ENCODE measurements around the gene PNPLA1. TPM values are rescaled to one million over a fixed set of nuclear protein-coding genes. Genes with fewer than 3 reads are reported as not detected.

The PNPLA1 gene
- total RNA-seq, 1 experiment from 2014 or later, result 0.29 TPM

DNA sequence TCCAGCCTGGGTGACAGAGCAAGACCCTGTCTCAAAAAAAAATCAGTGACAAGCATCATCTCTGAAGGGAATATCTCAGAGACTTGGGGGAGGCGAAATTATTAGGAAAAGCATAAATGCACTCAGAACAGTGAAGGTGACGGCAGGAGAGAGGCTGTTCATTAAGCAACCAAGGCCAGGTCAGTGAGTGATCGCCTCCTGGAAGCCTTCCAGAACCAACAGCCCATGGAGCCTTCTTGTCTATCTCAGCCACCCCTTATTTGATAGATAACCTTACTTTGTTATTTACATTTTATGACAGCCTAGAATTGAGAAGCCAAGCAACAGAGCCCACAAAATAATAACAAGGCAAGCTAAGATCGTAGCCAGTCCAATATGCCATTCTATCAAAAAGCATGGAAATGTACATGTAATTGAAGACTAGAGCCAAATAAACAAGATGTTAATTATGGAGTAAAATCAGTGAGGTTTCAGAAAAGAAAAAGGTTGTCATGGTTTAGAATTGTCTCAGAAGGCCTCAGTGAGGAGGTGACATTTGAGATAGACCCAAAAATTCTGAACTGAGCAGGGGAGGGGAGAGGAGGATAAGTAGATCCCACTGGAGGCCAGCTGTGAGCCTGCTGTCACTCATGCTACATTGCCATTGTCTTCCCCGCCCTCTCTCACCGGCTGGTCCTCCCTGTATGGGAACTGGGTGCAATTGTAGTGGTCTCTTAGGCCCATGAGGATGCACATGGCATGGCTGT is 49.0 kb downstream of the PNPLA1 start:
- ChIA-PET POLR2A (ENCODE audit: unreplicated experiment) (no interaction called here), CTCF (interaction anchor here (0.6 kb wide), 1 partner anchor 14 kb away, joined by 3 read pairs; no protein-coding TSS in a partner anchor)
- Histone ChIP-seq H4K20me1 (ENCODE audit: low read length) (no peaks in the 10 kb centered on the region), H3K36me3 (ENCODE audit: low read depth, low read length) (no peaks in the 10 kb centered on the region), H2AFZ (ENCODE audit: low read length) (0 out of 2 replicates have a peak overlapping the region, but pooled peaks have one; percentile 9), H3F3A (ENCODE audit: low read length, unreplicated experiment) (no peaks in the 10 kb centered on the region), H3K4me2 (ENCODE audit: low read length) (no peak overlapping the region; the same call in 1 of the 2 replicates), H3K9me2 (replicated peaks; ENCODE audit: low read length) (no peaks in the 10 kb centered on the region), H3K4me3 (ENCODE audit: low read length) (no peak overlapping the region), H3K27me3 (ENCODE audit: low read length) (0 out of 2 replicates have a peak, but pooled peaks cover 9% of the 10 kb centered on the region), H3K4me1 (ENCODE audit: insufficient read depth, low read length) (no peaks in the 10 kb centered on the region), H3K9ac (ENCODE audit: low read length) (no peak overlapping the region), H3K9me3 (ENCODE audit: low read length) (no peaks in the 10 kb centered on the region), H3K79me2 (ENCODE audit: low read length) (no peaks in the 10 kb centered on the region), H3K27ac (ENCODE audit: low read length) (no peak overlapping the region)
- no peak for TF ChIP-seq EZH2phosphoT487 (IDR thresholded peaks at IDR 0.05; ENCODE audit: borderline replicate concordance, low read length)
- TF ChIP-seq, protein P1, sequence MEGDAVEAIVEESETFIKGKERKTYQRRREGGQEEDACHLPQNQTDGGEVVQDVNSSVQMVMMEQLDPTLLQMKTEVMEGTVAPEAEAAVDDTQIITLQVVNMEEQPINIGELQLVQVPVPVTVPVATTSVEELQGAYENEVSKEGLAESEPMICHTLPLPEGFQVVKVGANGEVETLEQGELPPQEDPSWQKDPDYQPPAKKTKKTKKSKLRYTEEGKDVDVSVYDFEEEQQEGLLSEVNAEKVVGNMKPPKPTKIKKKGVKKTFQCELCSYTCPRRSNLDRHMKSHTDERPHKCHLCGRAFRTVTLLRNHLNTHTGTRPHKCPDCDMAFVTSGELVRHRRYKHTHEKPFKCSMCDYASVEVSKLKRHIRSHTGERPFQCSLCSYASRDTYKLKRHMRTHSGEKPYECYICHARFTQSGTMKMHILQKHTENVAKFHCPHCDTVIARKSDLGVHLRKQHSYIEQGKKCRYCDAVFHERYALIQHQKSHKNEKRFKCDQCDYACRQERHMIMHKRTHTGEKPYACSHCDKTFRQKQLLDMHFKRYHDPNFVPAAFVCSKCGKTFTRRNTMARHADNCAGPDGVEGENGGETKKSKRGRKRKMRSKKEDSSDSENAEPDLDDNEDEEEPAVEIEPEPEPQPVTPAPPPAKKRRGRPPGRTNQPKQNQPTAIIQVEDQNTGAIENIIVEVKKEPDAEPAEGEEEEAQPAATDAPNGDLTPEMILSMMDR (conservative IDR thresholded peaks at IDR 0.05; ENCODE audit: low read depth, low read length), result no peak
- TF ChIP-seq EZH2 (IDR thresholded peaks at IDR 0.05; ENCODE audit: low read length, unreplicated experiment), result no peak
- no TSS peak for BruUV-seq (replicated peaks)
- no peak for DNase-seq
- ATAC-seq, result no peak; the same call in 1 of the 2 replicates
- intact Hi-C loops (cut with micrococcal nuclease), result no loop called here

DNA sequence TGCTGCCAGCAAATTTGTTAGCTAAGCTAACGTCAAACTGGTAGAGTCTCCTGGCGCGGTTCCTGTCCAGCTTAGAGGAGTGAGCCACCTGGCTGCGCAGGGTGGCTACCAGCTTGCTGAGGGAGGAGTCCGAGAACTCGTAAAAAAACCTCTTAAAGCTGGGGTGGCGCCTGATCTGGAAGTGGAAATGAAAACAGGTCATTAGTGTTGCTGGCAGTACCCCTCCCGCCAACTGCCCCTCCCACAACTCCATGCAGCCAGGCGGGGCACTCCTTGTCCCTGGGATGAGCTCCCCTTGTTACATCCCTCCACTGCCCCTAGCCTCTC is 49.5 kb downstream of the PNPLA1 start:
- Histone ChIP-seq H3K9ac (ENCODE audit: low read length) (no peak overlapping the region), H3F3A (ENCODE audit: low read length, unreplicated experiment) (no peaks in the 10 kb centered on the region), H3K27ac (ENCODE audit: low read length) (no peak overlapping the region), H3K4me2 (ENCODE audit: low read length) (no peak overlapping the region; the same call in 1 of the 2 replicates), H2AFZ (ENCODE audit: low read length) (0 out of 2 replicates have a peak overlapping the region, but pooled peaks have one; percentile 9), H3K4me3 (ENCODE audit: low read length) (no peak overlapping the region), H3K9me3 (ENCODE audit: low read length) (no peaks in the 10 kb centered on the region), H4K20me1 (ENCODE audit: low read length) (no peaks in the 10 kb centered on the region), H3K36me3 (ENCODE audit: low read depth, low read length) (no peaks in the 10 kb centered on the region), H3K79me2 (ENCODE audit: low read length) (no peaks in the 10 kb centered on the region), H3K27me3 (ENCODE audit: low read length) (0 out of 2 replicates have a peak, but pooled peaks cover 9% of the 10 kb centered on the region), H3K4me1 (ENCODE audit: insufficient read depth, low read length) (no peaks in the 10 kb centered on the region), H3K9me2 (replicated peaks; ENCODE audit: low read length) (no peaks in the 10 kb centered on the region)
- TF ChIP-seq, protein P1 (conservative IDR thresholded peaks at IDR 0.05; ENCODE audit: low read depth, low read length), result no peak
- CTCF ChIA-PET, result no interaction called here
- BruUV-seq (replicated peaks), result no TSS peak
- intact Hi-C loops (cut with micrococcal nuclease), result no loop called here
- DNase-seq (peak; percentile 22), ATAC-seq (peak; percentile 45)
- POLR2A ChIA-PET (ENCODE audit: unreplicated experiment), result no interaction called here

GRCh38 chr6:36319821-36320220 is 50.0 kb downstream of the PNPLA1 start:
- Histone ChIP-seq H3K27ac (ENCODE audit: low read length) (no peak overlapping the region), H3K9me2 (replicated peaks; ENCODE audit: low read length) (no peaks in the 10 kb centered on the region), H3K9ac (ENCODE audit: low read length) (no peak overlapping the region), H3K4me3 (ENCODE audit: low read length) (no peak overlapping the region), H3K79me2 (ENCODE audit: low read length) (no peaks in the 10 kb centered on the region), H3K27me3 (ENCODE audit: low read length) (0 out of 2 replicates have a peak, but pooled peaks cover 9% of the 10 kb centered on the region), H3F3A (ENCODE audit: low read length, unreplicated experiment) (no peaks in the 10 kb centered on the region), H4K20me1 (ENCODE audit: low read length) (no peaks in the 10 kb centered on the region), H3K4me1 (ENCODE audit: insufficient read depth, low read length) (no peaks in the 10 kb centered on the region), H3K36me3 (ENCODE audit: low read depth, low read length) (no peaks in the 10 kb centered on the region), H3K4me2 (ENCODE audit: low read length) (no peak overlapping the region; the same call in 1 of the 2 replicates), H3K9me3 (ENCODE audit: low read length) (no peaks in the 10 kb centered on the region), H2AFZ (ENCODE audit: low read length) (0 out of 2 replicates have a peak overlapping the region, but pooled peaks have one; percentile 9)
- ChIA-PET POLR2A (ENCODE audit: unreplicated experiment) (interaction anchor here (0.6 kb wide), 1 partner anchor 122 kb away, joined by 3 read pairs; no protein-coding TSS in a partner anchor), CTCF (no interaction called here)
- TF ChIP-seq, protein P1 (conservative IDR thresholded peaks at IDR 0.05; ENCODE audit: low read depth, low read length), result no peak
- no peak for TF ChIP-seq EZH2 (IDR thresholded peaks at IDR 0.05; ENCODE audit: low read length, unreplicated experiment)
- TF ChIP-seq EZH2phosphoT487 (IDR thresholded peaks at IDR 0.05; ENCODE audit: borderline replicate concordance, low read length), result no peak
- DNase-seq, result no peak
- intact Hi-C loops (cut with micrococcal nuclease), result no loop called here
- BruUV-seq (replicated peaks), result no TSS peak
- ATAC-seq, result no peak
